ENCODE measurements around the gene NAP1L4.

Gene NAP1L4

DNA sequence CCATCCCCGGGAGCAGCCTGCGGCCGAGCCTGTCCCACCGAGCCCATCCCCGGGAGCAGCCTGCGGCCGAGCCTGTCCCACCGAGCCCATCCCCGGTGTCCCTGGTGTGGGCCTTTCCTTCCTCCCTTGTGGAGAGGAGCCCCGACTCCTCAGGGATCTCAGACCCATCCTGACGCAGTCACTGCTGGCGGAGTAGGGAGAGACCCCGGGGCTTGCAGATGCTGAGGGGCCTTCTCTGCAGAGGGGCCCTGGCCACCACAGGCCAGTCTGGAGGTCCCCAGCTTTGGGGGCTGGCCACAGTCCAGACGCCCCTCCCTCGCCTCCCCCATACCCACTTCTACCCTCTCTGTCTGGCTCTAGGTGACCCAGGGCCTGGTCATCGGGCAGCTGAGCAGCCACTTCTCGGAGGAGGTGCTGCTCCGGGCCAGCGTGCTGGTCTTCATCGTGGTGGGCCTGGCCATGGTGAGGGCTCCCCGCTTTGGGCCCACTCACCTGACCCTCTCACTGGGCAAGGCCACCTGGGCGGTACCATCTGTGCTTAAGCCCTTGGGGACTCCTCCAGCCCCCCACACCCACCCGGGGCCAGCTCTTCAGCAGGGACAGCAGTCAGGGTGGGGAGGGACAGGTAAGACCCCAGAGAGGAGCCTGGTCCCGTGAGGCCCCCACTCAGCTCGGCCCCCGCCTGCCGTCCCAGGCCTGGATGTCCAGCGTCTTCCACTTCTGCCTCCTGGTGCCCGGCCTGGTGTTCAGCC is 70.2 kb downstream of the NAP1L4 start:
- H3K36me3 ChIP-seq (replicated peaks; ENCODE audit: low read depth, low read length), result no peaks in the 10 kb centered on the region
- H3K79me2 ChIP-seq (ENCODE audit: low read length), result no peaks in the 10 kb centered on the region
- H3K9me3 ChIP-seq (ENCODE audit: insufficient read depth, low read length), result no peaks in the 10 kb centered on the region
- H4K20me1 ChIP-seq (ENCODE audit: insufficient read depth, low read length), result no peaks in the 10 kb centered on the region
- H3K9ac ChIP-seq (ENCODE audit: low read length), result no peak overlapping the region
- no peaks in the 10 kb centered on the region for H3K4me1 ChIP-seq (ENCODE audit: low read length)
- no peak overlapping the region for H3K27ac ChIP-seq (ENCODE audit: low read length)
- H3K4me3 ChIP-seq (ENCODE audit: low read length), result no peak overlapping the region
- no peaks in the 10 kb centered on the region for H3K27me3 ChIP-seq (ENCODE audit: low read depth, low read length)
- TF ChIP-seq EZH2phosphoT487 (IDR thresholded peaks at IDR 0.05; ENCODE audit: low read depth), result no peak
- TF ChIP-seq, protein P1, sequence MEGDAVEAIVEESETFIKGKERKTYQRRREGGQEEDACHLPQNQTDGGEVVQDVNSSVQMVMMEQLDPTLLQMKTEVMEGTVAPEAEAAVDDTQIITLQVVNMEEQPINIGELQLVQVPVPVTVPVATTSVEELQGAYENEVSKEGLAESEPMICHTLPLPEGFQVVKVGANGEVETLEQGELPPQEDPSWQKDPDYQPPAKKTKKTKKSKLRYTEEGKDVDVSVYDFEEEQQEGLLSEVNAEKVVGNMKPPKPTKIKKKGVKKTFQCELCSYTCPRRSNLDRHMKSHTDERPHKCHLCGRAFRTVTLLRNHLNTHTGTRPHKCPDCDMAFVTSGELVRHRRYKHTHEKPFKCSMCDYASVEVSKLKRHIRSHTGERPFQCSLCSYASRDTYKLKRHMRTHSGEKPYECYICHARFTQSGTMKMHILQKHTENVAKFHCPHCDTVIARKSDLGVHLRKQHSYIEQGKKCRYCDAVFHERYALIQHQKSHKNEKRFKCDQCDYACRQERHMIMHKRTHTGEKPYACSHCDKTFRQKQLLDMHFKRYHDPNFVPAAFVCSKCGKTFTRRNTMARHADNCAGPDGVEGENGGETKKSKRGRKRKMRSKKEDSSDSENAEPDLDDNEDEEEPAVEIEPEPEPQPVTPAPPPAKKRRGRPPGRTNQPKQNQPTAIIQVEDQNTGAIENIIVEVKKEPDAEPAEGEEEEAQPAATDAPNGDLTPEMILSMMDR (IDR thresholded peaks at IDR 0.05; ENCODE audit: low read depth, low read length), result no peak
- no peak overlapping the region for H2AFZ ChIP-seq (ENCODE audit: low read depth, low read length)
- no peak overlapping the region for H3K4me2 ChIP-seq (ENCODE audit: low read length)

DNA sequence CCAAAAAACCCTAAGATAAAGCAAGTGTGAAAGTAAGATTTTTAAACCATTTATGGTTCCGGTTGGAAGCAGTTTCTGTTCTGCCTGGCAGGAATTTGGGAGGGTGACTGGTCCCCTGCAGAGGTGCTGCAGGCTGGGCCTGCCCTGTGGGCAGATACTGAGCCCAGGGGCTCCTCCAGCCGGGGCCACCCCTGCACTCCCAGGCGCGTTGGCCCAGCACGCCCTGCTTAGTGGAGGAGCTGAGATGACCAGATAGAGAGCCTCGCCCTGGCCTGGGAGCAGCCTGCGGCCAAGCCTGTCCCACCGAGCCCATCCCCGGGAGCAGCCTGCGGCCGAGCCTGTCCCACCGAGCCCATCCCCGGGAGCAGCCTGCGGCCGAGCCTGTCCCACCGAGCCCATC is 70.9 kb downstream of the NAP1L4 start:
- Histone ChIP-seq H3K79me2 (ENCODE audit: low read length) (no peaks in the 10 kb centered on the region), H3K4me3 (ENCODE audit: low read length) (no peak overlapping the region), H3K4me1 (ENCODE audit: low read length) (no peaks in the 10 kb centered on the region), H3K4me2 (ENCODE audit: low read length) (no peak overlapping the region), H3K36me3 (replicated peaks; ENCODE audit: low read depth, low read length) (no peaks in the 10 kb centered on the region), H3K9me3 (ENCODE audit: insufficient read depth, low read length) (no peaks in the 10 kb centered on the region), H4K20me1 (ENCODE audit: insufficient read depth, low read length) (no peaks in the 10 kb centered on the region), H3K27ac (ENCODE audit: low read length) (no peak overlapping the region), H3K9ac (ENCODE audit: low read length) (no peak overlapping the region), H2AFZ (ENCODE audit: low read depth, low read length) (no peak overlapping the region), H3K27me3 (ENCODE audit: low read depth, low read length) (no peaks in the 10 kb centered on the region)
- TF ChIP-seq, protein P1 (IDR thresholded peaks at IDR 0.05; ENCODE audit: low read depth, low read length), result no peak
- no peak for TF ChIP-seq EZH2phosphoT487 (IDR thresholded peaks at IDR 0.05; ENCODE audit: low read depth)

DNA sequence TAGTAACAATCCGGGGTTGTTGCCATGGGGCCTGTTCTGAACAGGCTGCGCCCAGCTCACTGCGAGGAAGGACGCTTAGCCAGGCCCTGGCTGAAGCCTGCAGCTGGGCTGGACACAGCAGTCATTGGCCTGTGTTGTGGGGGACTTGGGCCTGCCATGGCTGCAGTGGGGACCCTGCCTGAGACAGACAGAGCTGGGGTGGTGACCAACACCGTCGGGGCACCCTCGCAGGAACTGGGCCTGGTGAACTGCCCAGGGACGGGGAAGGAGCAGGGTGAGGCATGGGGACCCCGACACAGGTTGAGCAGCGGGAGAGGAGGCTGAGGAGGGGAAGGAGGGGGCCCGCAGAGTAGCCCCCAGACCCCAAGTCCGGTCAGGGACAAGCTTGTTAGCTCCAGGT is 71.8 kb downstream of the NAP1L4 start:
- H3K79me2 ChIP-seq (ENCODE audit: low read length), result no peaks in the 10 kb centered on the region
- H4K20me1 ChIP-seq (ENCODE audit: insufficient read depth, low read length), result no peaks in the 10 kb centered on the region
- H3K4me1 ChIP-seq (ENCODE audit: low read length), result no peaks in the 10 kb centered on the region
- H3K4me3 ChIP-seq (ENCODE audit: low read length), result no peak overlapping the region
- H2AFZ ChIP-seq (ENCODE audit: low read depth, low read length), result no peak overlapping the region
- no peak overlapping the region for H3K27ac ChIP-seq (ENCODE audit: low read length)
- TF ChIP-seq EZH2phosphoT487 (IDR thresholded peaks at IDR 0.05; ENCODE audit: low read depth), result no peak
- H3K9me3 ChIP-seq (ENCODE audit: insufficient read depth, low read length), result no peaks in the 10 kb centered on the region
- H3K4me2 ChIP-seq (ENCODE audit: low read length), result no peak overlapping the region
- H3K9ac ChIP-seq (ENCODE audit: low read length), result no peak overlapping the region
- no peaks in the 10 kb centered on the region for H3K36me3 ChIP-seq (replicated peaks; ENCODE audit: low read depth, low read length)
- no peaks in the 10 kb centered on the region for H3K27me3 ChIP-seq (ENCODE audit: low read depth, low read length)

- Histone ChIP-seq H3K27ac (ENCODE audit: low read length) (no peak overlapping the region), H3K4me2 (ENCODE audit: low read length) (no peak overlapping the region), H3K36me3 (replicated peaks; ENCODE audit: low read depth, low read length) (no peaks in the 10 kb centered on the region), H3K4me3 (ENCODE audit: low read length) (no peak overlapping the region), H3K9me3 (ENCODE audit: insufficient read depth, low read length) (no peaks in the 10 kb centered on the region), H3K27me3 (ENCODE audit: low read depth, low read length) (no peaks in the 10 kb centered on the region), H3K4me1 (ENCODE audit: low read length) (no peaks in the 10 kb centered on the region), H3K9ac (ENCODE audit: low read length) (no peak overlapping the region), H3K79me2 (ENCODE audit: low read length) (no peaks in the 10 kb centered on the region), H2AFZ (ENCODE audit: low read depth, low read length) (no peak overlapping the region), H4K20me1 (ENCODE audit: insufficient read depth, low read length) (no peaks in the 10 kb centered on the region)
- TF ChIP-seq EZH2phosphoT487 (IDR thresholded peaks at IDR 0.05; ENCODE audit: low read depth), result no peak
- TF ChIP-seq, protein P1 (IDR thresholded peaks at IDR 0.05; ENCODE audit: low read depth, low read length), result no peak
These were observed 72.3 kb downstream of the NAP1L4 start for GRCh38 chr11:2919837-2920236.

Data from OCI-LY3 (cell line).